ENCODE data around the gene SAMD1. TPM values are rescaled to one million over a fixed set of nuclear protein-coding genes. Genes with fewer than 3 reads are reported as not detected.

Gene SAMD1
- polyA plus RNA-seq, 1 experiment, result 5.1 TPM

- no peak for TF ChIP-seq CTCF (IDR thresholded peaks at IDR 0.05; ENCODE audit: low read depth, low read length)
- ChIA-PET CTCF (no interaction called here), POLR2A (no interaction called here)
- Histone ChIP-seq H3K4me3 (ENCODE audit: low read depth, low read length) (no peak overlapping the region), H3K9me3 (ENCODE audit: control insufficient read depth, insufficient read depth, low read length) (no peaks in the 10 kb centered on the region), H3K27ac (ENCODE audit: low read depth, low read length) (no peak overlapping the region), H3K27me3 (ENCODE audit: control insufficient read depth, insufficient read depth, low read length) (no peaks in the 10 kb centered on the region)
- DNase-seq (ENCODE audit: low read depth, low spot score), result no peak
Measured at GRCh38 chr19:14111486-14111885, 20.9 kb upstream of the SAMD1 start.

DNA sequence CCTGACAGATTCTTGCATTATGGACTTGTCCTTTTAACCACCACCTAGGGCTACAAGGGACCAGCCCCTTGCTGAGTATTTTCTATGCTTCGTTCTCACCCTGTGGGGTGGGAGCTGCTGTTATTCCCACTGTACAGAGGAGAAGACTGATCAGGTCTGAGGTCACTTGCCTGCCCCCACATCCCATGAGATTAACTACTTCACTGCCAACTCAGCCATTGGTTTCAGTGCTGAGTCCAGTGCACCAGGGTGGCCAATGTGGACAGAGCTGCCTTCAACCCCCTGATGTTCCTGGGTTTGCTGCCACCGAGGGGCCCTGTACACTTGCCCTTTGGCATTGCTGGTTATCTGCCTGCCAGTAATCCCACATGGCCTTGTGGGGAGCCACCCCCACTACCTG lies 20.1 kb upstream of the SAMD1 start:
- H3K9me3 ChIP-seq (ENCODE audit: control insufficient read depth, insufficient read depth, low read length), result no peaks in the 10 kb centered on the region
- H3K27ac ChIP-seq (ENCODE audit: low read depth, low read length), result no peak overlapping the region
- no peaks in the 10 kb centered on the region for H3K27me3 ChIP-seq (ENCODE audit: control insufficient read depth, insufficient read depth, low read length)
- CTCF ChIA-PET, result interaction anchor here (0.6 kb wide), 1 partner anchor 35 kb away, joined by 3 read pairs; no protein-coding TSS in a partner anchor
- DNase-seq (ENCODE audit: low read depth, low spot score), result no peak
- POLR2A ChIA-PET, result no interaction called here
- H3K4me3 ChIP-seq (ENCODE audit: low read depth, low read length), result no peak overlapping the region
- TF ChIP-seq CTCF (IDR thresholded peaks at IDR 0.05; ENCODE audit: low read depth, low read length), result no peak

- ChIA-PET CTCF (no interaction called here), POLR2A (no interaction called here)
- no peak for DNase-seq (ENCODE audit: low read depth, low spot score)
- H3K9me3 ChIP-seq (ENCODE audit: control insufficient read depth, insufficient read depth, low read length), result no peaks in the 10 kb centered on the region
- no peaks in the 10 kb centered on the region for H3K27me3 ChIP-seq (ENCODE audit: control insufficient read depth, insufficient read depth, low read length)
- H3K4me3 ChIP-seq (ENCODE audit: low read depth, low read length), result no peak overlapping the region
- TF ChIP-seq CTCF (IDR thresholded peaks at IDR 0.05; ENCODE audit: low read depth, low read length), result no peak
- H3K27ac ChIP-seq (ENCODE audit: low read depth, low read length), result no peak overlapping the region
Measured at GRCh38 chr19:14107581-14108461, 17.3 kb upstream of the SAMD1 start.

- no peak for TF ChIP-seq CTCF (IDR thresholded peaks at IDR 0.05; ENCODE audit: low read depth, low read length)
- Histone ChIP-seq H3K4me3 (ENCODE audit: low read depth, low read length) (no peak overlapping the region), H3K27me3 (ENCODE audit: control insufficient read depth, insufficient read depth, low read length) (no peaks in the 10 kb centered on the region), H3K9me3 (ENCODE audit: control insufficient read depth, insufficient read depth, low read length) (no peaks in the 10 kb centered on the region), H3K27ac (ENCODE audit: low read depth, low read length) (no peak overlapping the region)
- ChIA-PET CTCF (no interaction called here), POLR2A (no interaction called here)
- no peak for DNase-seq (ENCODE audit: low read depth, low spot score)
Measured at GRCh38 chr19:14106840-14107239, 16.3 kb upstream of the SAMD1 start.

DNA sequence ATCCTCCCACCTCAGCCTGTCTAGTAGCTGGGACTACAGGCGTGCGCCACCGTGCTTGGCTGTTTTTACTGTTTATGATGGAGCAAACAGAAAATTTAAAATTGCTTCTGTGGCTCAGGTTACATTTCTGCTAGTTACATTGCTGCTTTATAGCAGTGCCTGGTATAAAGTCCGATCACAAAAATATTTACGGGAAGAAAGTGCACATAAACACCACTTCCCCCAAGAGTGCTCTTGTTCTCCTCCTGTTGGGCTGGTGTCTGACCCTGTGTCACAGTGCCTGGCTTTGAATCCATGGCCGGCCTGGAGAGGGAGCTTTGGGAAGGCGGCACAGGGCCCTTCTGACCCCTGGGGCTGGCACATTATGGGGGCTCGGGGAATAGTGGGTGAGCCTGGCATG lies 15.1 kb upstream of the SAMD1 start:
- Histone ChIP-seq H3K4me3 (ENCODE audit: low read depth, low read length) (no peak overlapping the region), H3K27me3 (ENCODE audit: control insufficient read depth, insufficient read depth, low read length) (no peaks in the 10 kb centered on the region), H3K9me3 (ENCODE audit: control insufficient read depth, insufficient read depth, low read length) (no peaks in the 10 kb centered on the region), H3K27ac (ENCODE audit: low read depth, low read length) (no peak overlapping the region)
- TF ChIP-seq CTCF (IDR thresholded peaks at IDR 0.05; ENCODE audit: low read depth, low read length), result no peak
- no peak for DNase-seq (ENCODE audit: low read depth, low spot score)
- CTCF ChIA-PET, result no interaction called here
- POLR2A ChIA-PET, result no interaction called here
